NCI-H1105 (cell line): ENCODE results near the gene PITPNM1.

ENCODE experiments used
- DNase-seq: peaks from one replicate; lab custom pipeline; 2025; lab: John Stamatoyannopoulos, UW

PITPNM1 gene

DNA sequence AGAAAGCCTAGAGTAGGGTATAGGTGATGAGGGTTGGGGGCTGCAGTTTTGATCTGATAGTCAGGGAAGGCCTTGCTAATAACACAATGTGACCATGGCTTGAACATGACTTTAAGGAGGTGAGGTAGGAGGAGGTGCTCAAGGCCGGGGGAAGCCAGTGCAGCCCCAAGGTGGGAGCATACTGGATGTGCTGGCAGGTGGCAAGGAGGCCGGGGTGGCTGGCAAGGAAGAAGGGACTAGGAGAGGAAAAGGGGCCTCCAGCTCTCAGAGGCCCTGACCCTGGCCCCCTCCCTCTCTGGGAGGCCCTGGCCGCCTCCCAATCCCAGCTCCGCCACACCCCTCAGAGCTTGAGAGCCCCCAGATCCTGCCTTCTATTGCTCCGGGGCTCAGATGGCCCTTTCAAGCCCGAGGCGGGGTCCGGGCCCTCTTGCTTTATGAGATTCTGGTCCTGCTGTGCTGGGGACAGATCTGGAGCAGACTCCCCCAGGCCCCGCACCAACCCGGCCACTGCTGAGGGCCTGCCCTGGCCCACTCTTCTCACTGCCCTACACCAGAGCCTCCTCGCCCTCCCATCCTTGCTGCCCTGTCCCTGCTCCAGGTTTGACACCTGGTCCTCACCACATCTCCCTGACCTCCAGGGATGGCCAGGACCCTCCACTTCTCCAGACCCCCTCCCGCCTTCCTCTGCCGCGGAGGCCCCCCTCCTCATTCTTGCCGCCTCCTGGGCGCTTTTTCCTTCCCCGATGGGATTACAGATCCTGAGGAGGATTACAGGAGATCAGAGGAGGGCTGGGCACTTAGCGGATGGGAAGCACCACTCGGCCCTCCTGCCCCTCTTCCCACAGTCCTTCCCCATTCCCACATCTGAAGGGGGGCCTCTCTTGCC is 1.8 kb downstream of the PITPNM1 start:
- DNase-seq: no peak

DNA sequence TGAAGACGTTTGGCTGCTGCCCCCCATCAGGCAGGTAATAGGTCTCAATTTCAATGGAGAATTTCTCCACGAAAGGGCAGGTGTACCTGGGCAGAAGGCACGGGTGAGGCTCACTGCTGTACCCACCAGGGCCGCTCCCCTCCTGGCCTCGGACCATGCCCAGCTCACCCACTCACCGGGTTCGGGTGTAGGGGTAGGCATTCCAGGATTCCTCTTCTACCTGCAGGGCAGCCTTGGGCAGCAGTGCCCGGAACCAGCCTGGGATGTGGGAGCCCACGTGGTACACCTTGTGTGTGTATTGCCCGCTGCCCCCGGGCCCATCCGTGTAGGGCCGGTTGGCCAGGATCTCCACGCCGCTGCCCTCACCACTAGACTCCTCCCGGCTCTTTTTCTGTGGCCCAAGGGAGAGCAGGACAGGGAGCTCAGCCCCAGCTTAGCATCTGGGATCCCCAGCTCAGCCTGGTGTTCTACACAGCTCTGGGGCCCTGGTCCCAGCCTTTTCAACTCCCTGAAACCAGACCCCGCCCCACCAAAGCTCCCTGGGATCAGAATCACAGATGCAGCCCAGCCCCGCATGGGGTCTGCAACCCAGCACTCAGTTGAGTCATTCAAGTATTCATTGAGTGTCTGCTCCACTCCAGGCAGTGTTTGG is 2.7 kb downstream of the PITPNM1 start:
- DNase-seq: no peak

DNA sequence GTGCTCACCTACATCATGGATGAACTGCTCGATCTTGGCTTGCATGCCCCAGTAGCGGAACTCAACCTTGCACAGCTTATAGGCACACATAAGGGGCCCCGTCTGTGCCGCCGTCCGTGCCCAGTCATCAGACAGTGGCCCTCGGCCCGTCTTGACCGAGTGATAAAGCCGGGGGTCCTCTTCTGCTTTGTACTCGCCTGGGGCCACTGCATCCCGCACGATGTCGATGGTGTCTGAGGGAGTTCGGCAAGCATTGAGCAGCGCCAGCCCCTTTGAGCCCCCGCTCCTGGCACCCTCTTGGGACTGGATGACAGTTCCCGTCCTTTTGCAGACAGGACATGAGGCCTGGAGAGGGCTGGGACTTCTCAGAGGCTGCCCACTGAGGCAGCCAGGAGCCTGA is 3.3 kb downstream of the PITPNM1 start:
- DNase-seq: no peak

DNA sequence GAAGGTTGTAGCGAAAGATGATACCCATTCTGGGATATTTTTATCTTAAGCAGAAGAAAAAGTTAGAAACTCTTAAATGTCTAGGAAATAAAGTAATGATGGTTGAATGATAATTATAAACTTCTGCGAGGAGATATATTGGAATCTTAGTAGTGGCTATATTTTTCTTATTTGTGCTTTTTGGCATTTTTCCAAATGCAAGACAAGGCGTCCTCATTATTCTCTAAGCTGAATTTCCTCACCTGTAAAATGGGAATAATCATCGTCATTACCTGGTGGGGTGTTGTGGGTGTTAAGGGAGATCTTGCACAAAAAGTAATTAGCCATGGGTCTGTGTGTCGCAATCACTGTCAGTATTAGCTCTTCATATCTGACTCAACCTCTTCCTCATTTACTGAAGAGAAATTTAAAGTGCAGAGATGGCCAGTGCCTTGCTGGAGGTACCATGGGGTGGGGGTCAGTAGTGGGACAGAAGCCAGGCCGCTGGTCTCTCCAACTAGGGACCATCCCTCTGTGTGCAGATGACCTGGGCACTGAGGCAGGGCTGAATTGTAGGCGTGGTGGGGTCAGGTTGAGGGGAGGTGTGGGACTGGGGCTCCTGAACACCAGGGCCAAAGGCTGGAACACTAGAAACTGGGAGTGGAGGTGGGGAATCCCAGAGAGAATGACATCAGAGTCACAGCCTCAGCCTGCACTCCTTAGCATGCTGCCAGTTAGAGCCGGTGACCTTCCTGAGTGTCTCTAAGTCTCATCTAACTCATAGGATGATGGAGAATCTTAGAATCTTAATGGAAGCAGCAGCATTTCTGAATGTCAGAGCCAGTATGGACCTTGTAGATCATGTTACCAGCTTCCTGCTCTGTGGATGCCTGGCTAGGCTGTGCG is 4.1 kb downstream of the PITPNM1 start:
- no peak for DNase-seq

DNA sequence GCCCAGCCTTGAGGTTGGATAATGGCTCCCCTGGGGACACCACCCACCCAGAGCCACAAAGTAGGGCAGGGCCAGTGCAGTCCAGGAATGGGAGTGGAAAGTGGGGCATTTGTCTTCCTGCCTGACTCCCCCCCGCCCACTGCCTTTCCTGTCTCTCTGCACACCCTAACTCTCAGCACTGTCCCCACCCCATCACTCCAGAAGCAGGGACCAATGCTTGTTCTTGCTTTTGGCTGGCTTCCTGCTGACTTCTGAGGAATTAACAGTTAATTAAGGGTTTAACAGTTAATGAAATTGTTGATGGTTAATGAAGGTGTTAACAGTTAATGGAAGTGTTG is 4.7 kb downstream of the PITPNM1 start:
- DNase-seq: no peak

DNA sequence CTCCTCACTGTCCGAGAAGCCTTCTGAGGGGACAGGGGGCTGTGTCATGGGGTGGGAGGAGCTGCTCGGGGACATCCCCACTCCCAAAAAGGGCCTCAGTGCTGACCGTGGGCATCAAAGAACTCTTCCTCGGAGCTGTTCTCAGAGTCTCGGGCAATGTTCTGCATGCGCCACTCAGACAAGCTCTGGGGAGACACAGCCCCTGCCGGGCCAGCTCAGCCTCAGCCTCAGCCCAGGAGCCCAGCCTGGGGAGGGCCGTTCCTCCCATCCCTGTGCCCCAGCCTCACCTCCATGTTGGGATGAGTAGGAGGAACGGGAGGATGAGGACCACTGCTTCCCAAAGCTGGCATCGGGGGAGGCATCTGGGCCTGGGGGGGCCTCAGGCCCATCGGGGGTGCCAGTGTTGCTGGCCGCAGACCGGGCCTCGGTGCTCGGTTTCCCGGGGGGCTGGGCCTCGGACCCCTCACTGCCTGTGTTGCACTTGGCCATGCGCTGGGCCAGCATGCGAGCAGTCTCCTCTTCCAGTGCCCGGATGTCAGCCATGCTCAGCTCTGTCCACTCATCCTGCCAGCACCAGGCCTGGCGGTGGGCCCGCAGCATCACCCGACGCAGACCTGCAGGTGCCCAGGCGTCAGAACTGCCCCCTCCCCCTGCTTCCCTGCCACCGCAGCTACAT is 5.2 kb downstream of the PITPNM1 start:
- DNase-seq: no peak

DNA sequence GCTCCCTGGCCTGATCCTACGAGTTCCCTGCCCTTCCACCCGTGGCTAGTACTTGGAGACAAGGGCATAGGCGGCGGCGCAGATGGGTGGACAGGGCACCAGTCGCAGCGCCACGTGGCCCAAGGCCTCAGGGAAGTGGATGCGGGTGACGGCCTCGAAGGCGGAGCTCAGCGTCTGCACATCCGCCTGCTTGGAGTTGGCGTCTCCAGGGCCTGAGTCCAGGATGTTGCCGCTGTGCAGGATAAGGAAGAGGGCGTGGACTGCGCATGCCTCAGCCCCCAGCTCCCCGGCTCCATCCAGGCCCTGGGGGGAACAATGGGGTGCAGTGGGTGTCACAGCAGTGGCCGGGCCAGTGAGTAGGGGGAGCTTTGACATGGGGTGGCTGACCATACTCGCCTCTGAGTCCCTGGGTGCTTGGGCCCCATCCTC is 6.6 kb downstream of the PITPNM1 start:
- DNase-seq: no peak

DNA sequence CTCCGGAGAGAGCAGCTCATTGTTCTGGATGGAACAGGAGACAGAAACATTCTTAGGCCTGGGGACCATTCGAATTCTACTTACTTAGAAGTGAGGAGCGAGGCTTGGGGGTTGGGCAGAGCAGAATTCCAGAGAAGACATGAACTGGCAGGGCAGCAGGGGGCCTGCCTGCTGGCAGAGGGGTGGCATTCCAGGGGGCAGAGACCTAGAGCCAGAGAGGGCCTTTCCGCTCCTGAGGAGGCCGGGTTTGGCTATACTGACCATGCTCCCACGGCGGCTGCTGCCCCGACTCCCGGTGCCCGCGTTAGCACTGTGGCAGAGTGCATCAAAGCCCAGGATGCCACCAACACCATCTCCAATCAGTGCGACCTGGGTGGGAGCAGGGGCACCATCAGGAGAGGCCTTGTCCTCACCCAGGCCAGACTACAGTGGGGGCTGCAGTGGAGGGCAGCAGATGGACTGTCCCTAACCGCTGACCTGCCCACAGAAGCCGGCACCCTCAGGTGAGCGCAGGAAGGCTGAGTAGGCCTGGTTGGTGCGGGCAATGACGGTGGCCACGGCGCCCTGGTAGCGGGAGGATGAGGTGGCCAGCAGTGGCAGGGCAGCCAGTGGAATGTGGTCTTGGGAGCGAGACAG is 7.4 kb downstream of the PITPNM1 start:
- DNase-seq: no peak

DNA sequence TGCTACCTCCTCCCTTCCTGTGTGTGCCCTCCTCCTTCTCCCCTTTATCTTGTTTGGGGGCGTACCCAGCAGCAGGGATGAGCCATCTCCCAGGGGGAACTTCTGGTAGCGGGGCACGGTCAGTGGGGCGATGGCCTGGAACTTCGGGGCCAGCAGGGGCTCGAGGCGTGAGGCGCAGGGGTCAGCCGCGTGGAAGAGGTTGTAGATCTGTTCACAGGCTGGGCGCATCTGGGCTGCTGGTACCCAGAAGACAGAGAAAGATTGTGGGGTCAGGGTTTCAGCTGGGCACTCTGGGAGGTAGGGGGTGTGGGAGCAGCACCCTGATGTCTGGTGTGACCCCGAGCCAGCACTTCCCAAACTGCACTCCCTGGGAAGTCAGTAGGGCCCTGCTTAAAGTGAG is 9.1 kb downstream of the PITPNM1 start:
- no peak for DNase-seq

DNA sequence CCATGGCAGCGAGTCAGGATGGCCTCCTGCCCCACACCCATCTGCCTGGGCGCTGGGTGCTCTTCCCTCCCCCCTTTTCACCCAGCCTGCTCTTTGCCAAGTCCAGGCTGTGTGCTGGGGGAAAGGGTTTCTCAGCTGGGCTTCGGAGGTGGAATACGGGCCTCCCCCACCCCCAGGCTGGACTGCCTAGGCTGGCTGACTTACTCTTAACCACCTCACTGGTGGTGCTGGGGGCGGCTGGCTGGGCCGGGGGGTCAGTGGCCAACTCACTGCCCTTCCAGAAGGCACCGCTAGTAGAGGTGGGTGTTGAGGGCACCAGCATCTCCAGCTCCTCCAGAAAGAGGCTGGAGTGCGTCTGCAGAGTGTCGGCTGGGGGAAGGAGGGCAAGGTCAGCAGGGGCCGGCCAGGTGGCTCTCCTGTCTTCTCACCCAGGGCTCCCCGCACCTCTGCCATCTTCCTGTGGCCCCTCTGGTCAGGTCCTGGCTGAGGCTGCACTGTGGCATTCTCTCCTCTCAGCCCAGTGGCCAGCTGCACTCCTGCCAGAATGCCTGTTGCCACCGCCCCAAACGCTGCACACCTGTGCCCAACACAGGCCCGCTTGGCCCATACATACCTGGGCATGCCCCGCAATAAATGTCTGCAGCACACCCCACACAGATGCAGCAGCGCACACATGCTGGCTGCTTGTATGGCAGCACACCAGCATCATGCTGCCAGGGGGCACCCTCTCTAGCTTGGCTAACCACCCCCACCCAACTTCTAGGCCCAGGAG is 9.7 kb downstream of the PITPNM1 start:
- no peak for DNase-seq

DNA sequence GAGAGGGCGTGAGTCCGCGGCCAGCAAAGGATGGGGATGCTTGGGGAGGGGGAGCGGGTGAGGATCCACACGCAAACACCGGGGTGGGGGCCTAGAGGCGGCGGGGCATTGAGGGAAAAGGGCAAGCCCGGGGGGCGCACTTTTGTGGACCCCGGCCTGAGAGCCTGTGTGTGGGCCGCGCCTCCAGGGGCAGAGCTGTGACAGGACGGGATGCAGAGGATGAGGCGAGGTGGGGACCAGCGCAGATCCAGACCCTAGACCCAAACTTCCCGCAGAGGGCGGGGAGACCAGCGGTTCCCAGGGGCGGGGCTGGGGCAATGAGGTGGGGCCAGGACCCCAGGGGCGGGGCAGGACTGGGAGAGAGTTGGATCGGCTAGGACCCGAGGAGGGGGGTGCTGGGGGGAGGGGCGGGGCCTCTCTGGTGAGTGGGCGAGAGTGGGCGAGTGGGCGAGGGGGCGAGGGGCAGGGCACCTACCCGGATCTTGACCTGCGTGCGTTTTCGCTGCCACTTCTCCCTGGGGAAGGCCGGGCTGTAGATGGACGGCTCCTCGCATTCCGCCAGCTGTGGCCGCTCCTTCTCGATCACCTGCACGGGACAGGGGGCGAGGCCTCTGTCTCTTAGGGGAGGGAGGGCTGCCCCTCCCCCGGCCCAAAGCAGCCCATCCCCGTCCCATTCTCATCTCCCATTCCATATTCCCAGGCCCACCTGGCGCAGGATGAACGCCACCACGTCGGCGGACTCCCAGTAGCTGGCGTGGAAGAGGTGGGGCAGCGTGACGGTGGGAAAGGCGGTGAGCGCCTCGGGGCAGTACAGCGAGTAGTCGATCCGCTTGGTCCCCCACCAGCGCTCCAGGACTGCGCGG is 10.6 kb downstream of the PITPNM1 start:
- no peak for DNase-seq

DNA sequence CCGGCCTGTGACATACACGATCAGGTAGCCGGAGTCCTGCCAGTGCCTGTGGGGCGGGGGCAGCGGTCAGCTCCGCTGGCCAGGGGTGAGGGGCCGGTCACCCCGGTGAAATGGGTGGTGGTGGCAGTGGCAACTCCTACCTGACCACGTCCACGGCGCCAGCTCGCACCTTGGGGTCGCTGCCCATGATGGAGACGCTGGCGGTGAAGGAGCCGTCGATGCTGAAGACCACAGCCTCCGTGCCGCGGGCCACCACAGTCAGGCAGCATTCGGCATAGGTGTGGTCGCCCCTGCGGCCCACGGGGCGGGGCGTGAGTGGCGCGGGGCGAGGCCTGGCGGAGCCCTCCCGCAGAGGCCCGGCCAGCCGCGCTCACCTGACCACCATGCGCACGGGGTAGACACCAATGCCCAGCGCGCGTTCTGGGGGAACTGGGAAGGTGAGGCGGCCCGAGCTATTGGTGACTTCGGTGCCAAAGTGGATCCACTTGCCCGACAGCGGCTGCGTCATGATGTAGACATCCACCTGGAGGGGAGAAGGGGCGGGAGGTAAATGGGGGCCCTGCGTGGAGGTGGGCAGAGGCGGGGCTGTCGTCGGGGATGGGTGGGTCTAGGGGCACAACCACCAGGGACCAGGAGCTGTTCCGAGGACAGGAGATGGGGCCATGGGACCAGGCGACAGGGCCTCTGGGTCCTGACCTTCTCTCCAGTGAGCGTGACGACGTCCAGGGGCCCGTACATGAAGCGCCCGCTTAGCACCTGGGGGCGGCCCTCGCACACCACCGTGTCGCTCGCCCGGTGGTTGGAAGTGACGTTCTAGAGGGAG is 11.4 kb downstream of the PITPNM1 start:
- no peak for DNase-seq

DNA sequence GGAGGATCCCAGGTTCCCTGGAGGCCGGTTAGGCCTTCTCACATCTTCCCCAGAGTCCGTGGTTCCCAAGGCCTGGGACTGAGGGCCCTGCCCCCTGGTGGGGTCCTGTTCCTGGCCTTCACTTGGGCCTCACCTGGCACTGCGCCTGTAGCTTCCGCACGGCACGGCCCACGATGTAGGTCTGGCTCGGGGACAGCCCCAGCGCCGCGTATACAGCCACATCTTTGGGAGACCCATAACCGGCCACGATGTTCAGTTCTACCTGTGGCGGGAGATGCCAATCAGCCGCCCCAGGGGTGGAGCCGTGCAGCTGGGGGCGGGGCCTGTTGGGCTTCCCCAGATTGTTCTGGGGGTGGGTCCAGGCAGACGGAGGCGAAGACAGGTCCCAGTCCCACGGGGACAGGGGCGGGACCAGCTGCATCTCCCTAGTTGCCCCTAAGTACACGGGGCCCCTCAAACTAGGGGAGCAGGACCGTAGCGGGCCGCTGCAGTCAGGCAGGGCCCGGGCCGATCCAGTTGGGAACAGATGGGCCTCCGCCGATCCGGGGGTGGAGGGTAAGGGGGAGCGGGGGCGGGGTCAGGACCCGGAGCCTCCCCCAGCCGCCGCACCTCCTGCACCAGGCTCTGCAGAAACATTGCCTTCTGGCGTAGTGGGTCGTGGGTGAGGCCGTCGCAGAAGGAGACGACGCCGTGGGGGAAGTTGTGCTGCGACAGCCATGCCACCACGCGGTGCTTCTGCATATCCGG is 12.2 kb downstream of the PITPNM1 start:
- DNase-seq: no peak

DNA sequence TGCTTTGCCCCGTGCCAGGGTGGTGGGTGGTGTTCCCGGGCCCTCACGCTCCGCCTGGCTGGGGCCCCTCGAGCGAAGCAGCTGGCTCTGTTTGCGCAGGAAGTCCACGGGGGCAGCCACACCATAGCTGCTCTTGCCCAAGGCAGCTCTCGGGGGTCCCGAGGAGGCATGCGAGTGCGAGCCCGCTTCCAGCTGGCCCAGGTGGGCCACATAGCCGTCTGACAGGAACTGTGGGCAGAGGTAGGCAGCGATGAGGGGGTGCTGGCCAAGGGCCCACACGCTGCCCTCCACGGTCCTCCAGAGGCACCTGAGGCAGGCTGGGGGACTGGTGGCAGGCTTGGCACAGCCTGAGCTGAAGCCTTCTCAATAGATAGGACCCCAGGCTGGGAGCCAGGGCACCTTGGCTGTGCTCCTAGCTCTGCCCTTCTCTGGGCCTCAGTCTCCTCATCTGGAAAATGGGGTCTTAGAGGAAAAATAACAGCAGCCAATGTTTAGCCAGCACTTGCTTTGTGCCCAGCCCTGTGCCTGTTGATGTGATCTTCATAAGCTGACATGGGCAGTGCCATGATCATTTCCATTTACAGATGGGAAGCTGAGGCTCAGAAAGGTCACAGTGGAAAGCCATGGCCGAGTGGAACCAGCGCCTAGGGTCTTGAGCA is 13.0 kb downstream of the PITPNM1 start:
- DNase-seq: no peak

DNA sequence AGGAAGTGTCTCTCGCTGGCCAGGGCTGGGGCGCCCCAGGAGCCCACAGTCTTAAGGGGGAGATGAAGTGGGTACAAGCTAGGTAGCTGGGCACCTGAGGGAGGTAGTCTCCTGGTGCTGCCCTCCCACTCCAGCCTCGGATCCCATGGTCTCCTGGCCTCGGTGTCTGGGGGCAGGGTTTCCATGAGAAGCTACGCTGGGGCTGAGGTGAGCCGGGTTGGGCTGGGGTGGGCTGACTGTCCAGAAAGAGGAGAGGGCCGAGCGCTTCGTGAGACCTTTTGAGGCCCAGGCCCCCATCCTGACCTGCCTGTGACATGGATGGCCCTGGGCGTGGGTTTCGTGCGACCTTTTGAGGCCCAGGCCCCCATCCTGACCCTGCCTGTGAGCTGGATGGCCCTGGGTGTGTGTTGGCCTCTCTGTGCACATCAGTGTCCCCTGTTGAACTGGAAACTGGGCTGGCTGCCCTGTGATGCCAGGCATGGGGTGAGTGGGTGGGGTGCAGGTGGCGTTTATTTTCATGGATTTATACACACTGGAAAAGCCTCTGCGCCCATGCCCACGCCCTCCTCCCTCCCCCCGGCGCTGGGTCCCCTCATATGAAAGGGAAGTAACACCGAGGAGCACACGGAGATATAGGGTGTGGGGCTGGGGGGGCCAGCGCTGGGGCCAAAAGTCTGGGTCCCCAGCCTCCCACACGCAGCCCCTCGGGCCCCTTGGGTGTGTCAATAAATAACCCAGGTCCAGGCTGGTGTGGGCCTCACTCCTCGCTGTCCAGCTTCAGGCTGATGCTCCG is 13.7 kb downstream of the PITPNM1 start:
- no peak for DNase-seq

DNA sequence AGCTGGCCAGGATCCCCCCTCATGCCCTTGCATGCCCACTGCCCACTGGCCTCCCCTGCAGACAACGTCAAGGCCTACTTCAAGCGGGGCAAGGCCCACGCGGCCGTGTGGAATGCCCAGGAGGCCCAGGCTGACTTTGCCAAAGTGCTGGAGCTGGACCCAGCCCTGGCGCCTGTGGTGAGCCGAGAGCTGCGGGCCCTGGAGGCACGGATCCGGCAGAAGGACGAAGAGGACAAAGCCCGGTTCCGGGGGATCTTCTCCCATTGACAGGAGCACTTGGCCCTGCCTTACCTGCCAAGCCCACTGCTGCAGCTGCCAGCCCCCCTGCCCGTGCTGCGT is 14.5 kb downstream of the PITPNM1 start:
- no peak for DNase-seq
